ENCODE data around the gene SLC26A9. TPM values are rescaled to one million over a fixed set of nuclear protein-coding genes. Genes with fewer than 3 reads are reported as not detected.

The SLC26A9 gene
- total RNA-seq, 1 donor from 2014 or later, result not detected

GRCh38 chr1:205926636-205927035, 16.6 kb downstream of the SLC26A9 start:
- DNase-seq (ENCODE audit: low spot score), result no peak
- no peak for TF ChIP-seq CTCF (IDR thresholded peaks at IDR 0.05)
- Mint-ChIP-seq H3K9me3 (ENCODE audit: low read depth) (no peaks in the 10 kb centered on the region), H3K27me3 (ENCODE audit: low read depth) (no peaks in the 10 kb centered on the region), H3K27ac (ENCODE audit: unreplicated experiment) (no peak overlapping the region), H3K4me3 (ENCODE audit: unreplicated experiment) (no peak overlapping the region), H3K36me3 (ENCODE audit: low read depth) (no peaks in the 10 kb centered on the region), H3K4me1 (ENCODE audit: low read depth) (no peaks in the 10 kb centered on the region)

- H3K4me3 Mint-ChIP-seq (ENCODE audit: unreplicated experiment), result no peak overlapping the region
- H3K27ac Mint-ChIP-seq (ENCODE audit: unreplicated experiment), result no peak overlapping the region
- no peaks in the 10 kb centered on the region for H3K27me3 Mint-ChIP-seq (ENCODE audit: low read depth)
Measured at GRCh38 chr1:205926213-205926612, 17.0 kb downstream of the SLC26A9 start.

GRCh38 chr1:205925736-205926135, 17.5 kb downstream of the SLC26A9 start:
- Mint-ChIP-seq H3K27me3 (ENCODE audit: low read depth) (no peaks in the 10 kb centered on the region), H3K9me3 (ENCODE audit: low read depth) (no peaks in the 10 kb centered on the region), H3K27ac (ENCODE audit: unreplicated experiment) (peak overlapping the region; percentile 13), H3K36me3 (ENCODE audit: low read depth) (no peaks in the 10 kb centered on the region), H3K4me3 (ENCODE audit: unreplicated experiment) (no peak overlapping the region), H3K4me1 (ENCODE audit: low read depth) (no peaks in the 10 kb centered on the region)
- no peak for TF ChIP-seq CTCF (IDR thresholded peaks at IDR 0.05)
- DNase-seq (ENCODE audit: low spot score), result peak; percentile 24

More at GRCh38 chr1:205926213-205926612, 17.0 kb downstream of the SLC26A9 start:
- Mint-ChIP-seq H3K36me3 (ENCODE audit: low read depth) (no peaks in the 10 kb centered on the region), H3K4me1 (ENCODE audit: low read depth) (no peaks in the 10 kb centered on the region), H3K9me3 (ENCODE audit: low read depth) (no peaks in the 10 kb centered on the region)
- TF ChIP-seq CTCF (IDR thresholded peaks at IDR 0.05), result no peak
- DNase-seq (ENCODE audit: low spot score), result peak; percentile 32

GRCh38 chr1:205924460-205924790, 18.8 kb downstream of the SLC26A9 start:
- no peaks in the 10 kb centered on the region for H3K36me3 Mint-ChIP-seq (ENCODE audit: low read depth)
- peaks cover 8% of the 10 kb centered on the region for H3K4me1 Mint-ChIP-seq (ENCODE audit: low read depth)
- no peak for TF ChIP-seq CTCF (IDR thresholded peaks at IDR 0.05)
- DNase-seq (ENCODE audit: low spot score), result no peak
- H3K27ac Mint-ChIP-seq (ENCODE audit: unreplicated experiment), result no peak overlapping the region
- no peaks in the 10 kb centered on the region for H3K9me3 Mint-ChIP-seq (ENCODE audit: low read depth)
- H3K4me3 Mint-ChIP-seq (ENCODE audit: unreplicated experiment), result no peak overlapping the region
- H3K27me3 Mint-ChIP-seq (ENCODE audit: low read depth), result no peaks in the 10 kb centered on the region

- no peaks in the 10 kb centered on the region for H3K36me3 Mint-ChIP-seq (ENCODE audit: low read depth)
- H3K4me3 Mint-ChIP-seq (ENCODE audit: unreplicated experiment), result no peak overlapping the region
- TF ChIP-seq CTCF (IDR thresholded peaks at IDR 0.05), result no peak
- H3K27me3 Mint-ChIP-seq (ENCODE audit: low read depth), result no peaks in the 10 kb centered on the region
- H3K9me3 Mint-ChIP-seq (ENCODE audit: low read depth), result no peaks in the 10 kb centered on the region
- H3K4me1 Mint-ChIP-seq (ENCODE audit: low read depth), result peaks cover 11% of the 10 kb centered on the region
- no peak overlapping the region for H3K27ac Mint-ChIP-seq (ENCODE audit: unreplicated experiment)
- DNase-seq (ENCODE audit: low spot score), result peak; percentile 66
Measured at GRCh38 chr1:205923651-205924459, 19.4 kb downstream of the SLC26A9 start.
